ENCODE measurements around the gene PDLIM3. TPM values are rescaled to one million over a fixed set of nuclear protein-coding genes. Genes with fewer than 3 reads are reported as not detected.

The PDLIM3 gene
- total RNA-seq, 3 donors from 2014 or later (not counting 1 experiment from before 2014, with no cell fraction given), result not detected

DNA sequence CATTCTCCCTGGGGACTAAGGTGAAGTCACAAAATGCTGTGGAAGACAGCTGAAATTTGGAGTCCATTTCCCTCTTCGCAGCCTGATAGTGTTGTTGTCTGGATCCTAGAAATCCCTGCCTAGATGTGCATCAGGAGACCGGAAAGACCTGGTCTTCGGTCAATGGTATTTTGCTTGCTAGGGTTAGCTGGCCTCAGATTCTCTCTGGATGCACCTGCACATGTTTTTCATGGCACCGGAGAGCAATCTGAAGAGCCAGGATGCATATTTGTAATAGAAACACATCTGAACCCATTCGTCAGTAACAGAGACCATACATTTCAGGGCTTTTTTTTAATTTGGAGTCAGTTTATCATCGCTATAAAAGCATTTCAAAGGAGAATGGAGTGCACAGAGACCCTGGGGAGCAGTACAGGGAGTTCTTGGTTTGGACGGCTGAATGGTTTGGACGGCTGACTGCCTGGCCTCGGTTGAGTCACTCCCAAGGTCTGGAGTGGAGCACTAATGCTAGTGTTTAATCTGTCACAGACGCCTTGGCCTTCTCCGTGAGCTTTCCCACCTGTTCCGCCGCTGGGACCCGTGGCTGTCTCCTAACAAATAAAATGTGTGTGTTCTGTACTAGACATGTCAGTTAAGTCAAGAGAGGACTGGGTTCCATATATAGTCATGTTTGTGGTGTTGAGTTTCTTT, 7.5 kb upstream of the PDLIM3 start:
- no peak overlapping the region for H3K4me3 ChIP-seq (ENCODE audit: low read length)
- H3K27ac Mint-ChIP-seq, result no peak overlapping the region
- 84% methylated on average over 14 of the region's 14 CpGs for WGBS (ENCODE audit: insufficient coverage)
- H3K27ac ChIP-seq (ENCODE audit: low read length), result no peak overlapping the region
- TF ChIP-seq, protein P1, sequence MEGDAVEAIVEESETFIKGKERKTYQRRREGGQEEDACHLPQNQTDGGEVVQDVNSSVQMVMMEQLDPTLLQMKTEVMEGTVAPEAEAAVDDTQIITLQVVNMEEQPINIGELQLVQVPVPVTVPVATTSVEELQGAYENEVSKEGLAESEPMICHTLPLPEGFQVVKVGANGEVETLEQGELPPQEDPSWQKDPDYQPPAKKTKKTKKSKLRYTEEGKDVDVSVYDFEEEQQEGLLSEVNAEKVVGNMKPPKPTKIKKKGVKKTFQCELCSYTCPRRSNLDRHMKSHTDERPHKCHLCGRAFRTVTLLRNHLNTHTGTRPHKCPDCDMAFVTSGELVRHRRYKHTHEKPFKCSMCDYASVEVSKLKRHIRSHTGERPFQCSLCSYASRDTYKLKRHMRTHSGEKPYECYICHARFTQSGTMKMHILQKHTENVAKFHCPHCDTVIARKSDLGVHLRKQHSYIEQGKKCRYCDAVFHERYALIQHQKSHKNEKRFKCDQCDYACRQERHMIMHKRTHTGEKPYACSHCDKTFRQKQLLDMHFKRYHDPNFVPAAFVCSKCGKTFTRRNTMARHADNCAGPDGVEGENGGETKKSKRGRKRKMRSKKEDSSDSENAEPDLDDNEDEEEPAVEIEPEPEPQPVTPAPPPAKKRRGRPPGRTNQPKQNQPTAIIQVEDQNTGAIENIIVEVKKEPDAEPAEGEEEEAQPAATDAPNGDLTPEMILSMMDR (IDR thresholded peaks at IDR 0.05), result no peak
- H3K4me1 Mint-ChIP-seq, result no peaks in the 10 kb centered on the region
- intact Hi-C loops (cut with micrococcal nuclease), result no loop called here
- ATAC-seq (no peak), DNase-seq (no peak)
- H3K4me1 ChIP-seq (ENCODE audit: control insufficient read depth, insufficient read depth, low read length), result no peaks in the 10 kb centered on the region
- no peaks in the 10 kb centered on the region for H3K36me3 Mint-ChIP-seq
- no peaks in the 10 kb centered on the region for H3K9me3 ChIP-seq (ENCODE audit: control insufficient read depth, insufficient read depth, low read length)
- no peaks in the 10 kb centered on the region for H3K27me3 ChIP-seq (ENCODE audit: control insufficient read depth, insufficient read depth, low read length)
- H3K36me3 ChIP-seq (ENCODE audit: control insufficient read depth, insufficient read depth, low read length), result no peaks in the 10 kb centered on the region
- H3K4me3 Mint-ChIP-seq, result no peak overlapping the region
- no peaks in the 10 kb centered on the region for H3K9me3 Mint-ChIP-seq
- peaks cover 0 to 5% of the 10 kb centered on the region in 2 donors for H3K27me3 Mint-ChIP-seq (ENCODE audit: low read depth in 2 of 2)

DNA sequence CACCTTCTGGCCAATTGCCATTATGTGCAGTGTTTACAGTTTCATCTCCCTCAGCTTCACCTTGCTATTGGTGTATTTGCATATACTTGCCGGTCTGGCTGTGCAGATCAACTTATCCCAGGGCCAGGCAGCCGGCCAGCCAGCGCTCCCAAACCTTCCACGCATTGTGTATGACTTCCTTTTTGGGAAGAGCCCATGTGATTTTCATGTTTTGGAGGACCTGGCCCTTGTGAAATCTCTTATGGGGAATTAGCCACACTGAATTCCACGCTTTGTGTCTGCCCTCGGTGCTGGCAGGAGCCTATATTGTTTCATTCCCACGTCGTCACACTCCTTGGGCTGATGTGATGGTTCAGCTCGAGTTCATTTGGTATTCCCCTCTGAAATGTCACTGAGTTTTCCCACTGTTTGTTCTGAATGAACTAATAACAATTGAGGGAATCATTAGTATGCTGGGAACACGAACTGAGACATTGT, 6.0 kb upstream of the PDLIM3 start:
- H3K36me3 ChIP-seq (ENCODE audit: control insufficient read depth, insufficient read depth, low read length), result no peaks in the 10 kb centered on the region
- H3K4me3 ChIP-seq (ENCODE audit: low read length), result no peak overlapping the region
- H3K4me1 Mint-ChIP-seq, result no peaks in the 10 kb centered on the region
- DNase-seq (no peak), ATAC-seq (no peak)
- peaks cover 7 to 9% of the 10 kb centered on the region in 2 donors for H3K27me3 Mint-ChIP-seq (ENCODE audit: low read depth in 2 of 2)
- no peaks in the 10 kb centered on the region for H3K27me3 ChIP-seq (ENCODE audit: control insufficient read depth, insufficient read depth, low read length)
- no peaks in the 10 kb centered on the region for H3K36me3 Mint-ChIP-seq
- H3K27ac ChIP-seq (ENCODE audit: low read length), result no peak overlapping the region
- H3K27ac Mint-ChIP-seq, result no peak overlapping the region
- 60% methylated on average over 10 of the region's 10 CpGs for WGBS (ENCODE audit: insufficient coverage)
- H3K4me3 Mint-ChIP-seq, result no peak overlapping the region
- TF ChIP-seq, protein P1 (IDR thresholded peaks at IDR 0.05), result no peak
- no peaks in the 10 kb centered on the region for H3K9me3 ChIP-seq (ENCODE audit: control insufficient read depth, insufficient read depth, low read length)
- intact Hi-C loops (cut with micrococcal nuclease), result no loop called here
- H3K4me1 ChIP-seq (ENCODE audit: control insufficient read depth, insufficient read depth, low read length), result no peaks in the 10 kb centered on the region
- no peaks in the 10 kb centered on the region for H3K9me3 Mint-ChIP-seq

DNA sequence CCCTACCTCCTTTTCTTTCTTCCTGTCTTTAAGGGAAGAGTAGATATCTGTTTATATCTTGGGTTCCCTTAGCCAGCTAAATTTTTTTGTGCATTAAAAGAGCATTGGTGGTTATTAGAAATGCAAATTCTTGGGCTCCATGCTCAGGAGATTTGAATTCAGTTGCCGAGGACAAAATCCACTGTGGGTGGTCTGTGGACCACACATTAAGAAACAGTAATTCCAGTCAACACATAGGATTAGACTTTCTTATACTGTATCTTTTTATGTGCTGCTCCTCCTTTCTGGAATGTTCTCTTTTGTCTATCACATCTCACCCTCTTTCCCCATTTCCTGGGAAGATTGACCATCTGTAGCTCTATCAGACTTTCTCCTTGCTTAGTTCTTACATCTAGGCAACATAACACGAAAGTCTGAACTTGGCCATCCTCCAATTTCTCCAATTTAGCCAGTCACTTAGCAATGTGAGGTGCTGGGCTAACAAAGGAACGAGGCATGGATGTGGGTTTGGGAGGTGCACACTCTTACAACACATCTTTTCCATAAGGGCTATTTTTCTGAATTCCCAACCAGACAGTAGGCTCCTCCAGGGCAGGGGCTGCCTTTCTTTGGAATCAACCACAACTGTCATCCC, 5.3 kb upstream of the PDLIM3 start:
- peaks cover 12 to 16% of the 10 kb centered on the region in 2 donors for H3K27me3 Mint-ChIP-seq (ENCODE audit: low read depth in 2 of 2)
- H3K4me1 Mint-ChIP-seq, result no peaks in the 10 kb centered on the region
- H3K4me3 ChIP-seq (ENCODE audit: low read length), result no peak overlapping the region
- TF ChIP-seq, protein P1 (IDR thresholded peaks at IDR 0.05), result no peak
- no peak overlapping the region for H3K27ac ChIP-seq (ENCODE audit: low read length)
- no peaks in the 10 kb centered on the region for H3K36me3 Mint-ChIP-seq
- 51% methylated on average over 2 of the region's 3 CpGs for WGBS (ENCODE audit: insufficient coverage)
- no peaks in the 10 kb centered on the region for H3K36me3 ChIP-seq (ENCODE audit: control insufficient read depth, insufficient read depth, low read length)
- H3K4me1 ChIP-seq (ENCODE audit: control insufficient read depth, insufficient read depth, low read length), result no peaks in the 10 kb centered on the region
- ATAC-seq (no peak), DNase-seq (no peak)
- no peaks in the 10 kb centered on the region for H3K9me3 Mint-ChIP-seq
- no peak overlapping the region for H3K4me3 Mint-ChIP-seq
- intact Hi-C loops (cut with micrococcal nuclease), result no loop called here
- no peak overlapping the region for H3K27ac Mint-ChIP-seq
- H3K27me3 ChIP-seq (ENCODE audit: control insufficient read depth, insufficient read depth, low read length), result no peaks in the 10 kb centered on the region
- no peaks in the 10 kb centered on the region for H3K9me3 ChIP-seq (ENCODE audit: control insufficient read depth, insufficient read depth, low read length)
